Rectal smooth muscle tissue (tissue), 1 donor: ENCODE data around the gene IL12RB2.
"Not testable (repeated sequence)": the region's sequence is repeated elsewhere in the genome, so short reads cannot be mapped to it uniquely, and the experiment has no call there.

Source experiments
- H3K27ac ChIP-seq: one replicate; pipeline ENCODE4 v1.7.0; 2013; ENCODE audit warnings: low read depth, low read length, inconsistent platforms
- H3K27me3 ChIP-seq: one replicate; pipeline ENCODE4 v1.7.0; 2013; ENCODE audit warnings: low read length; ENCODE audit not compliant: control insufficient read depth, insufficient read depth
- H3K36me3 ChIP-seq: one replicate; pipeline ENCODE4 v1.7.0; 2013; ENCODE audit warnings: low read length; ENCODE audit not compliant: control insufficient read depth, insufficient read depth
- H3K4me1 ChIP-seq: one replicate; pipeline ENCODE4 v1.7.0; 2013; ENCODE audit warnings: low read length; ENCODE audit not compliant: control insufficient read depth, insufficient read depth
- H3K4me3 ChIP-seq: one replicate; pipeline ENCODE4 v1.7.0; 2013; ENCODE audit warnings: low read length
- H3K9ac ChIP-seq: one replicate; pipeline ENCODE4 v1.7.0; 2013; ENCODE audit warnings: low read length

IL12RB2 gene

DNA sequence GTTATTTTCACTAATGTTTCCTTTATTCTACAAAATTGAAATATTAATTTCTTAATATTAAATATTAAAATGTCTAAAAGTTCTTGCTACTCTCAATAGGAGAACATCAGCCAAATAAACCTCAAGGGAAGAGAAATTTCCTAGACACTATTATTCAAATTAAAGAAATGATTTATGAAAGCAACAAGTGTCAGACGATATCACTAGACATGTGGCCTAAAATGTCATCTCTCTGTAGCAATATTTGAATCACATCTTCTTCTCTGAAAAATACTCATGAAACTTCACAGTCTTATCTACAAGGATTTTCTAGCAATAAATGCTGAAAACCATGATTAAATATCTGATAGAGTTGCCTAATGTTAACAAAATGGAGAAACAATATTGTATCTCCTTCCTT lies 125.1 kb downstream of the IL12RB2 start:
- Histone ChIP-seq H3K4me1 (peaks cover 11% of the 10 kb centered on the region), H3K9ac (no peak overlapping the region), H3K27ac (no peak overlapping the region), H3K4me3 (no peak overlapping the region), H3K36me3 (no peaks in the 10 kb centered on the region), H3K27me3 (no peaks in the 10 kb centered on the region)

- H3K27ac ChIP-seq: no peak overlapping the region
- no peaks in the 10 kb centered on the region for H3K36me3 ChIP-seq
- no peaks in the 10 kb centered on the region for H3K27me3 ChIP-seq
- H3K9ac ChIP-seq: no peak overlapping the region
- H3K4me1 ChIP-seq: peaks cover 8% of the 10 kb centered on the region
- no peak overlapping the region for H3K4me3 ChIP-seq
Observed at GRCh38 chr1:67433837-67434236, 126.2 kb downstream of the IL12RB2 start.

DNA sequence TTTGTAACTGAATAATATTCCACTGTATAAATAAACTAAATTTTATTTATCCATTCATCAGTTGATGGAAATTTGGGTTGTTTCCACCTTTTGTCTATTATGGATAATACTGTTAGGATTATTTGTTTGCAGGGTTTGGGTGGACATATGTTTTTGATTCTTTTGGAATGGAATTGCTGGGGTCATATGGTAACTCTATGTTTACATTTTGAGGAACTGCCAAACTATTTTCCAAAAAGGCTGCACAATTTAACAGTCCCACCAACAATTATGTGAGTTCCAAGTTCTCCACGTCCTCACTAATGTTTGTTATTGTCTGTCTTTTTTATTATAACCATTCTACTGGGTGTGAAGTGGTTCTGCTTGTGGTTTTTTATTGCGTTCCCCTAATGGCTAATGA lies 126.8 kb downstream of the IL12RB2 start:
- Histone ChIP-seq H3K9ac (no peak overlapping the region), H3K36me3 (no peaks in the 10 kb centered on the region), H3K27ac (no peak overlapping the region)

GRCh38 chr1:67436511-67437055 lies 128.9 kb downstream of the IL12RB2 start:
- no peak overlapping the region for H3K4me3 ChIP-seq
- H3K27ac ChIP-seq: no peak overlapping the region
- H3K36me3 ChIP-seq: no peaks in the 10 kb centered on the region
- H3K9ac ChIP-seq: no peak overlapping the region
- peaks cover 13% of the 10 kb centered on the region for H3K4me1 ChIP-seq
- no peaks in the 10 kb centered on the region for H3K27me3 ChIP-seq

More for the DNA sequence above, 126.8 kb downstream of the IL12RB2 start:
- H3K27me3 ChIP-seq: no peaks in the 10 kb centered on the region
- peaks cover 8% of the 10 kb centered on the region for H3K4me1 ChIP-seq
- H3K4me3 ChIP-seq: no peak overlapping the region

- H3K4me1 ChIP-seq: peaks cover 15% of the 10 kb centered on the region
- no peaks in the 10 kb centered on the region for H3K36me3 ChIP-seq
- no peaks in the 10 kb centered on the region for H3K27me3 ChIP-seq
- no peak overlapping the region for H3K27ac ChIP-seq
- no peak overlapping the region for H3K4me3 ChIP-seq
- no peak overlapping the region for H3K9ac ChIP-seq
Observed at GRCh38 chr1:67437961-67438360, 130.3 kb downstream of the IL12RB2 start.

DNA sequence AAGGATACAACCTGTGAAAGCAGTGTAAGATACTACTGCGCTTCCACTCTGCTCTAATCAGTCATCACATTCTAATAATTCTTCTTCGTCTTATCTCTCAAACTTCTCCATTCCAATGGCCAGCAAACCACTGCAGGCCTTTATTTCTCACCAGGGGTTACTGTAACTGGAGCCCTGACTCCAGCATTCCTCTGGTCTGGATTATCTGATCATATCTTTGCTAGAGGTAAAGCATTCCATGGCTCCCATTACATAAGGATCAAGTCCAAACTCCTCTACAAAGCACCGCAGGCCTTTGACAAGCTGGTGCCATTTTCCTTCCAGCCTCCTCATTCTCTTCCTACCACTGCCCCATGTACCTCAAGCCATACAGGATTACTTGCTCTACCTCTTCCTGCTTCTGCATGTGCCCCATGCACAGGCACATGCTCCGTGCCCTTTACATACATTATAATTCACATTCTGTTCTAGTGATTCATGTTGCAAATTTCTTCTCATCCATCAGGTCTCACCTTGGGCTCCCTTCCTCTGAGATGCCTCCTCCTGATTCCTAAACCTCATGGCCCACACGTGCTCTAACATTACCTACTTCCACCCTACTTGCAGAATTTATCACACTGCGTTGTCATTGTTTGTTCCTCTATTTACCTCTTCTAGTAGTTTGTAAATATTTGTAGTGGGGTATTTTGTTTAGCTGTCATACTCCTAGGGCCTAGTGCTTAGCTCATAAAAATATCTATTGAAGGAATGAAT lies 131.8 kb downstream of the IL12RB2 start:
- Histone ChIP-seq H3K27ac (no peak overlapping the region), H3K4me1 (peaks cover 10% of the 10 kb centered on the region), H3K27me3 (no peaks in the 10 kb centered on the region), H3K9ac (no peak overlapping the region), H3K36me3 (no peaks in the 10 kb centered on the region), H3K4me3 (no peak overlapping the region)

DNA sequence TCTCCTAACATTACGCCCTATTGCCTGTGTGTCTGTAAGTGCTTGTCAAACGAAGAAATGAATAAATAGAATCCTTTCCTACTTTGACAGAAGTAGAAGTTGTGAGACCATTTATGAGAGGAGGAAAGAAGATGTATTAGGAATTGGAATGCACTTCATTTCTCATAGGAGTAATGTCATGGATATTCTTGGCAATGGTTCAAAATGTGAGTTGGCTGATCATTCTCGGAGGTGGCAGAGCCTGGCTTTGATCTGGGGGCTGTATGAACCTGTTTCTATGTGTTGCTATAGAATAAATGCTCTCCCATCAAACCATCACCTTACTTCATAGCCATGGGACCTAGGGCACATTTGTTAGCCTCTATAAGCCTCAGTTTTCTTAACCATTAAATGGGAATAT lies 132.7 kb downstream of the IL12RB2 start:
- Histone ChIP-seq H3K27me3 (no peaks in the 10 kb centered on the region), H3K27ac (no peak overlapping the region), H3K9ac (no peak overlapping the region), H3K4me3 (no peak overlapping the region), H3K4me1 (peaks cover 7% of the 10 kb centered on the region), H3K36me3 (no peaks in the 10 kb centered on the region)

- H3K27me3 ChIP-seq: no peaks in the 10 kb centered on the region
- H3K36me3 ChIP-seq: no peaks in the 10 kb centered on the region
- no peak overlapping the region for H3K27ac ChIP-seq
- no peak overlapping the region for H3K9ac ChIP-seq
- no peak overlapping the region for H3K4me3 ChIP-seq
- peaks cover 7% of the 10 kb centered on the region for H3K4me1 ChIP-seq
Observed at GRCh38 chr1:67441183-67441582, 133.5 kb downstream of the IL12RB2 start.

GRCh38 chr1:67441739-67442281 lies 134.1 kb downstream of the IL12RB2 start:
- H3K27me3 ChIP-seq: no peaks in the 10 kb centered on the region
- no peak overlapping the region for H3K27ac ChIP-seq
- H3K9ac ChIP-seq: no peak overlapping the region
- no peak overlapping the region for H3K4me3 ChIP-seq
- H3K4me1 ChIP-seq: peaks cover 7% of the 10 kb centered on the region
- H3K36me3 ChIP-seq: no peaks in the 10 kb centered on the region

- not testable (repeated sequence) for H3K36me3 ChIP-seq, H3K4me1 ChIP-seq, H3K27ac ChIP-seq, H3K4me3 ChIP-seq, H3K27me3 ChIP-seq, H3K9ac ChIP-seq
Observed at GRCh38 chr1:67446014-67446413, 138.3 kb downstream of the IL12RB2 start.
